Glutamatergic neuron (in vitro differentiated cells): Measurements from ENCODE around the gene RAB11B. TPM values are rescaled to one million over a fixed set of nuclear protein-coding genes. Genes with fewer than 3 reads are reported as not detected.

ENCODE experiments used
- DNase-seq: peaks from one replicate; pipeline ENCODE4 v3.0.0; 2022
- H3K27ac Mint-ChIP-seq: one replicate; pipeline ENCODE4 v1.8.0; 2020; ENCODE audit warnings: mild to moderate bottlenecking, mixed read lengths, inconsistent platforms; ENCODE audit not compliant: unreplicated experiment
- H3K27me3 Mint-ChIP-seq: one replicate; pipeline ENCODE4 v1.8.0; 2020; ENCODE audit warnings: mild to moderate bottlenecking, moderate library complexity, mixed read lengths, inconsistent platforms; ENCODE audit not compliant: unreplicated experiment
- H3K36me3 Mint-ChIP-seq: one replicate; pipeline ENCODE4 v1.8.0; 2020; ENCODE audit warnings: mild to moderate bottlenecking, mixed read lengths, inconsistent platforms; ENCODE audit not compliant: unreplicated experiment
- H3K4me1 Mint-ChIP-seq: one replicate; pipeline ENCODE4 v1.8.0; 2020; ENCODE audit warnings: mild to moderate bottlenecking, low read depth, mixed read lengths, inconsistent platforms; ENCODE audit not compliant: unreplicated experiment
- H3K4me3 Mint-ChIP-seq: one replicate; pipeline ENCODE4 v1.8.0; 2020; ENCODE audit warnings: mild to moderate bottlenecking, mixed read lengths, inconsistent platforms; ENCODE audit not compliant: unreplicated experiment
- H3K9me3 Mint-ChIP-seq: one replicate; pipeline ENCODE4 v1.8.0; 2020; ENCODE audit warnings: mild to moderate bottlenecking, moderate library complexity, mixed read lengths, inconsistent platforms; ENCODE audit not compliant: unreplicated experiment
- CTCF ChIP-seq: fragments of 200-600 bp; sonication (generic); IDR thresholded peaks from one replicate; pipeline ENCODE4 v1.5.0; 2021; ENCODE audit not compliant: partially characterized antibody, unreplicated experiment
- total RNA-seq: library from RNA; stranded (reverse); fragmentation: NEBNext Ultra II Directional; extraction: Animal tissue kit (Norgen Biotek cat#: 25700); gene quantifications from one replicate; pipeline ENCODE4 v1.2.1, GENCODE V29; 2021; ENCODE audit not compliant: unreplicated experiment

The RAB11B gene
- total RNA-seq, 1 donor from 2014 or later, result 137 TPM

- no peak overlapping the region for H3K27ac Mint-ChIP-seq
- no peak for DNase-seq
- H3K9me3 Mint-ChIP-seq, result peaks cover 13% of the 10 kb centered on the region
- H3K4me1 Mint-ChIP-seq, result peaks cover 8% of the 10 kb centered on the region
- no peaks in the 10 kb centered on the region for H3K36me3 Mint-ChIP-seq
- peak overlapping the region; percentile 72 for H3K4me3 Mint-ChIP-seq
- TF ChIP-seq CTCF, result no peak
- peaks cover 10% of the 10 kb centered on the region for H3K27me3 Mint-ChIP-seq
Measured at GRCh38 chr19:8391198-8392016, 1.2 kb downstream of the RAB11B start.

- Mint-ChIP-seq H3K36me3 (no peaks in the 10 kb centered on the region), H3K9me3 (peaks cover 13% of the 10 kb centered on the region), H3K4me3 (peak overlapping the region; percentile 55), H3K27ac (no peak overlapping the region), H3K4me1 (peaks cover 12% of the 10 kb centered on the region), H3K27me3 (peaks cover 10% of the 10 kb centered on the region)
- DNase-seq, result no peak
- no peak for TF ChIP-seq CTCF
Measured at GRCh38 chr19:8392017-8392591, 1.9 kb downstream of the RAB11B start.

GRCh38 chr19:8393192-8393870 lies 3.2 kb downstream of the RAB11B start:
- no peaks in the 10 kb centered on the region for H3K36me3 Mint-ChIP-seq
- no peak for DNase-seq
- H3K27me3 Mint-ChIP-seq, result peaks cover 12% of the 10 kb centered on the region
- peak overlapping the region; percentile 10 for H3K4me3 Mint-ChIP-seq
- H3K9me3 Mint-ChIP-seq, result peaks cover 15% of the 10 kb centered on the region
- no peak for TF ChIP-seq CTCF
- H3K27ac Mint-ChIP-seq, result no peak overlapping the region
- H3K4me1 Mint-ChIP-seq, result peaks cover 19% of the 10 kb centered on the region

GRCh38 chr19:8393871-8394250 lies 3.7 kb downstream of the RAB11B start:
- Mint-ChIP-seq H3K36me3 (no peaks in the 10 kb centered on the region), H3K27ac (peak overlapping the region; percentile 79), H3K4me3 (peak overlapping the region; percentile 38), H3K9me3 (peaks cover 15% of the 10 kb centered on the region), H3K27me3 (peaks cover 12% of the 10 kb centered on the region), H3K4me1 (peaks cover 19% of the 10 kb centered on the region)
- DNase-seq, result no peak
- no peak for TF ChIP-seq CTCF
